ENCODE results near the gene ST6GALNAC5. TPM values are rescaled to one million over a fixed set of nuclear protein-coding genes. Genes with fewer than 3 reads are reported as not detected.

The ST6GALNAC5 gene
- total RNA-seq, 4 donors from 2014 or later: 0.27 to 5.7 (median 1.4) TPM

DNA sequence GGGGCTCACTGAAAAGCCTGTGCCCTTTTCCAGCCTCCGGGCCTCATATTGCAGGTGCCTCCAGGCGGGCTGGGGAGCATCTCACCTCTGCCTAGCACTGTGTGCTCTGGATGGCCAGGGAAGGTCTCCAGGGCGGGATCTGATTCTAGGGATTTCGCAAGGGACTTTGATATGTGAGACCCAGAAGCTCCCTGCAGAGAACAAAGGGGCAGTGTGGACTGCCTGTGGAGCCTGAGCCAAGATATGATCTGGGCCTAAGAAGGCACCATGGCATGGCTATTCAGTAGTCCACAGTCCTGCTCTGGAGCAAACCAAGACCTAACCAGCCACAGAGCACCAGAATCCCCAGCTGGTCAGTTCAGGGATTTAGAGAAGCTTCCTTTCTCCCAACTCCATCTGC lies 157.2 kb downstream of the ST6GALNAC5 start:
- H3K27ac ChIP-seq: no peak overlapping the region
- H3K4me3 ChIP-seq: no peak overlapping the region
- no peaks in the 10 kb centered on the region for H3K9me3 ChIP-seq
- H3K27me3 ChIP-seq: no peaks in the 10 kb centered on the region
- no peak for DNase-seq
- H3K36me3 ChIP-seq: no peaks in the 10 kb centered on the region
- no peaks in the 10 kb centered on the region for H3K4me1 ChIP-seq
- TF ChIP-seq, protein P1, sequence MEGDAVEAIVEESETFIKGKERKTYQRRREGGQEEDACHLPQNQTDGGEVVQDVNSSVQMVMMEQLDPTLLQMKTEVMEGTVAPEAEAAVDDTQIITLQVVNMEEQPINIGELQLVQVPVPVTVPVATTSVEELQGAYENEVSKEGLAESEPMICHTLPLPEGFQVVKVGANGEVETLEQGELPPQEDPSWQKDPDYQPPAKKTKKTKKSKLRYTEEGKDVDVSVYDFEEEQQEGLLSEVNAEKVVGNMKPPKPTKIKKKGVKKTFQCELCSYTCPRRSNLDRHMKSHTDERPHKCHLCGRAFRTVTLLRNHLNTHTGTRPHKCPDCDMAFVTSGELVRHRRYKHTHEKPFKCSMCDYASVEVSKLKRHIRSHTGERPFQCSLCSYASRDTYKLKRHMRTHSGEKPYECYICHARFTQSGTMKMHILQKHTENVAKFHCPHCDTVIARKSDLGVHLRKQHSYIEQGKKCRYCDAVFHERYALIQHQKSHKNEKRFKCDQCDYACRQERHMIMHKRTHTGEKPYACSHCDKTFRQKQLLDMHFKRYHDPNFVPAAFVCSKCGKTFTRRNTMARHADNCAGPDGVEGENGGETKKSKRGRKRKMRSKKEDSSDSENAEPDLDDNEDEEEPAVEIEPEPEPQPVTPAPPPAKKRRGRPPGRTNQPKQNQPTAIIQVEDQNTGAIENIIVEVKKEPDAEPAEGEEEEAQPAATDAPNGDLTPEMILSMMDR (IDR thresholded peaks at IDR 0.05): no peak
- no peak for TF ChIP-seq POLR2A (IDR thresholded peaks at IDR 0.05)
- intact Hi-C loops (cut with DNase I): no loop called here
- 67% methylated on average over 2 of the region's 4 CpGs; no CpG with 5 or more reads in 1 of the 2 donors for WGBS, 2 donors

DNA sequence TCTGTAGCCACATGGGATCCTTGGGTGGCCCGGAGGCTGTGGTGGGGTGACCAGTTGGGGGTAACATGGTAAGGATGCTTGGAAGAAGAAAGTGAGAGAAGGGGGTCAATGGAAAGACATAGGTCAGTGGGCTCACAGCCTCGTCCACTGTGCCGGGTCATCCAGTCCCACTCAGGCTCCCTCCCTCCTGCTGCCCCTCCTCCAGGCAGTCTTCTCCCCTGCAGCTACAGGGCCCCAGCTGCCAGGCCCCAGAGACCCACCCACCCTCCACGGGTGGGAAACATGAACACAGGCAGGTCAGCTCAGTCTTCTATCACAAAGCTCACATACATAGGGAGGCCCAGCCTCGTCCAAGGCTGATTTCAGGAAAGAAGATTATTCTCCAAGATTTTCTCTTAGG lies 158.3 kb downstream of the ST6GALNAC5 start:
- DNase-seq: no peak
- Histone ChIP-seq H3K4me3 (no peak overlapping the region), H3K27me3 (no peaks in the 10 kb centered on the region), H3K4me1 (no peaks in the 10 kb centered on the region), H3K9me3 (no peaks in the 10 kb centered on the region), H3K36me3 (no peaks in the 10 kb centered on the region), H3K27ac (no peak overlapping the region)
- TF ChIP-seq, protein P1 (IDR thresholded peaks at IDR 0.05): no peak
- no peak for TF ChIP-seq POLR2A (IDR thresholded peaks at IDR 0.05)
- intact Hi-C loops (cut with DNase I): no loop called here
- WGBS, 2 donors: 77 to 80% methylated on average over 4 of the region's 5 CpGs

DNA sequence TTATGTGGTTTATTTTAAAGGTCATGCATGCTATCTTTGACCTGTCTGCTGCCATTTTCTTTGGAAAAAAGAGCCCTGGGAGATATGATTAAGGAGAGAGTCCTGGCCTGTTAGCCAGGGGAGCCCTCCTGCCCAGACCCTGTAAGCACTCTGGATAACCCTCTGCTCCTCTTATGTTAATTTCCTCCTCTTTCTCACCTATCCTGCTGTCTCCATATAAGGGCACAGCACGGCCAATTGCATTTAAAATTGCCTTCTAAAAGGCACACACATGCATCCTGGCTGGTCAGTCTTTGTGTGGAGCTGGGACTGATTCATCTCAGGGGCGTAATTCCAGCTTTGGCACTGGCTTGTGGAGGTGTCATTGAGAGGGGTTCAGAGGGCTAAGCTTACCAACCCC lies 158.9 kb downstream of the ST6GALNAC5 start:
- Histone ChIP-seq H3K27ac (no peak overlapping the region), H3K36me3 (no peaks in the 10 kb centered on the region), H3K4me3 (no peak overlapping the region), H3K27me3 (no peaks in the 10 kb centered on the region), H3K4me1 (no peaks in the 10 kb centered on the region), H3K9me3 (no peaks in the 10 kb centered on the region)
- DNase-seq: no peak
- TF ChIP-seq, protein P1 (IDR thresholded peaks at IDR 0.05): no peak
- no peak for TF ChIP-seq POLR2A (IDR thresholded peaks at IDR 0.05)
- 34 to 65% methylated on average over 2 of the region's 2 CpGs for WGBS, 2 donors
- intact Hi-C loops (cut with DNase I): no loop called here

DNA sequence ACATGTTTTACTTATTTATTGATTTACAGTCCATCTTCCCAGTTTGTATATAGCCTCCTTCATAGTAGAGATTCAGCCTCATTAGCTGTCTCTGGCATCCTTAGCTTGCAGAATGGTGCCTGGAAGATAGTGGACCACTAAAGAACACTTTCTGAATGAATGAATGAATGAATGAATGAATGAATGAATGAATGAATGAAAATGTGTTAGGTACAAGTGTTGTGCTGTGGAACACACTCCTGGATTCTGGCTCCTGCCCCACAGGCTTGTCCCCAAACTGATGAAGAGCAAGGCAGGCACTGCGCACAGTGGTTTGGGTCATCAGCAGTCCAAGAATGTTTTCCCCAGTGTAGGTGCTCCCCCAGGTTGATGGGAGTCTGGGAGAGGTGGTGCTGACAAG lies 159.4 kb downstream of the ST6GALNAC5 start:
- TF ChIP-seq POLR2A (IDR thresholded peaks at IDR 0.05): no peak
- TF ChIP-seq, protein P1 (IDR thresholded peaks at IDR 0.05): no peak
- H3K36me3 ChIP-seq: no peaks in the 10 kb centered on the region
- H3K9me3 ChIP-seq: no peaks in the 10 kb centered on the region
- WGBS, 2 donors: 86 to 100% methylated on average over 1 of the region's 1 CpG
- no peak overlapping the region for H3K27ac ChIP-seq
- no peak overlapping the region for H3K4me3 ChIP-seq
- intact Hi-C loops (cut with DNase I): no loop called here
- no peak for DNase-seq
- no peaks in the 10 kb centered on the region for H3K27me3 ChIP-seq
- no peaks in the 10 kb centered on the region for H3K4me1 ChIP-seq

DNA sequence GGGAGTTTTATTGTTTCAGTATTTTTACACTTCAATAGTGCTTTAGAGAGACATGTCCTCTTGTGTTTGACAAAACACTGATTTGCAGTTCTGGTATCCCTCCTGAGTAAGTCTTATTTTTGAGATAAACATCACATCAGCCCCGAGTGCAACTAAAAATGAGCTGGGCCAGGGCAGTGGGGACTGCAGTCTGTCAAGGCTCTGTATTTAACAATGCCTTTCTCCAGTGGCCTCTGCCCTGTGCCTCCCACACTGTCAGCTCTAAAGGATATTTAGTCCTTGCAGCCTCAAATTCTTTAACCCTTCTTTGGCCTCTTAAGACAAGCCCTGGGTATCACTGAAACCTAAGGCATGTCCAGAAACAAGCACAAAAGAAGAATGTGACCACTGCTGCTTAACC lies 160.6 kb downstream of the ST6GALNAC5 start:
- Histone ChIP-seq H3K4me1 (no peaks in the 10 kb centered on the region), H3K36me3 (no peaks in the 10 kb centered on the region), H3K4me3 (no peak overlapping the region), H3K27ac (no peak overlapping the region), H3K27me3 (no peaks in the 10 kb centered on the region), H3K9me3 (no peaks in the 10 kb centered on the region)
- WGBS, 2 donors: 40% methylated on average over 1 of the region's 1 CpG
- no peak for TF ChIP-seq POLR2A (IDR thresholded peaks at IDR 0.05)
- TF ChIP-seq, protein P1 (IDR thresholded peaks at IDR 0.05): no peak
- intact Hi-C loops (cut with DNase I): no loop called here
- no peak for DNase-seq
